Measurements from ENCODE around the gene GRID1. TPM values are rescaled to one million over a fixed set of nuclear protein-coding genes. Genes with fewer than 3 reads are reported as not detected.

The GRID1 gene
- total and polyA plus RNA-seq, 9 of the 15 experiments (the other 6 are each of a cell fraction or from before 2014, with no cell fraction given) = 0.01 to 7.2 (median 1.2) TPM

- no peak for ATAC-seq
- no peaks in the 10 kb centered on the region for H3K9me1 ChIP-seq (ENCODE audit: control insufficient read depth, insufficient read depth, low read length)
- BruUV-seq (replicated peaks) = no TSS peak
- DNase-seq (ENCODE audit: extremely low read depth in 1 of 4, low spot score in 3 of 4) = no peak
- 3% methylated on average over 2 of the region's 2 CpGs for WGBS (ENCODE audit: insufficient coverage, low coverage, missing lambda C conversion rate)
- no peak overlapping the region for H2AFZ ChIP-seq (ENCODE audit: low read depth, low read length)
- H3K79me2 ChIP-seq (ENCODE audit: control insufficient read depth, insufficient read depth, low read length) = no peaks in the 10 kb centered on the region
- no peaks in the 10 kb centered on the region for H3K4me1 ChIP-seq (replicated peaks in 1 of 2; ENCODE audit: control insufficient read depth in 2 of 2, insufficient read depth in 2 of 2, low read length in 2 of 2)
- intact Hi-C loops (cut with micrococcal nuclease) (no loop called here), in situ Hi-C loops (cut with MboI) (no loop called here)
- H3K4me3 ChIP-seq = no peak overlapping the region
- ChIA-PET CTCF (ENCODE audit: low intra/inter-chr PET ratio) (no interaction called here), POLR2A (interaction anchor here (1.8 kb wide), 1 partner anchor 14 kb away, joined by 9 read pairs; no protein-coding TSS in a partner anchor)
- no peak overlapping the region for H3K9ac ChIP-seq (ENCODE audit: insufficient read depth in 1 of 2, low read depth in 2 of 2, low read length in 2 of 2)
- H3K27me3 ChIP-seq (ENCODE audit: control insufficient read depth in 2 of 2, insufficient read depth in 2 of 2, low read length in 2 of 2) = no peaks in the 10 kb centered on the region
- H3K9me3 ChIP-seq (replicated peaks; ENCODE audit: control insufficient read depth, insufficient read depth, low read depth, low read length) = no peaks in the 10 kb centered on the region
- H3K4me2 ChIP-seq (ENCODE audit: insufficient read depth, low read length) = no peak overlapping the region
- no peaks in the 10 kb centered on the region for H3K36me3 ChIP-seq (ENCODE audit: control insufficient read depth, insufficient read depth, low read length)
- no peak for FAIRE-seq
- H4K20me1 ChIP-seq (replicated peaks; ENCODE audit: control insufficient read depth, insufficient read depth, low read length) = no peaks in the 10 kb centered on the region
- no peak overlapping the region for H3K27ac ChIP-seq (ENCODE audit: extremely low read depth, low read depth, low read length)
- no peak for TF ChIP-seq ZNF407 (IDR thresholded peaks at IDR 0.05; ENCODE audit: low read depth)
- no peak for TF ChIP-seq MYNN (IDR thresholded peaks at IDR 0.05)
- no peak for TF ChIP-seq MYNN (CRISPR knock-in tag; IDR thresholded peaks at IDR 0.05)
- no peak for TF ChIP-seq TSHZ1 (CRISPR knock-in tag; IDR thresholded peaks at IDR 0.05)
- TF ChIP-seq PML (IDR thresholded peaks at IDR 0.05; ENCODE audit: low read length) = no peak
- TF ChIP-seq SIN3A (IDR thresholded peaks at IDR 0.05; ENCODE audit: borderline replicate concordance in 2 of 2, control insufficient read depth in 1 of 2, low read depth in 2 of 2, low read length in 2 of 2) = no peak
- TF ChIP-seq ZNF75A (CRISPR knock-in tag; IDR thresholded peaks at IDR 0.05) = no peak
Measured at GRCh38 chr10:85580585-85580984, 786.0 kb downstream of the GRID1 start.
